Esophagus muscularis mucosa (tissue), 4 donors: ENCODE data around the gene KCNQ4. TPM values are rescaled to one million over a fixed set of nuclear protein-coding genes. Genes with fewer than 3 reads are reported as not detected.

ENCODE experiments used
- DNase-seq: peaks from one replicate; pipeline ENCODE4 v3.0.0-alpha.2; 2017; ENCODE audit errors: extremely low spot score
- H3K27ac ChIP-seq, 4 donors: fragments of 200-600 bp; sonication (generic); replicated peaks in 1 of 4; 1 replicate in 3 of 4; 2 replicates in 1 of 4; pipeline ENCODE4 v1.5.1; 2016 to 2019; ENCODE audit warnings: mild to moderate bottlenecking in 1 of 4
- H3K27me3 ChIP-seq, 4 donors: fragments of 200-600 bp; sonication (generic); one replicate each; pipeline versions ENCODE4 v1.5.1 to v1.6.0; 2016 to 2019
- H3K36me3 ChIP-seq, 4 donors: fragments of 200-600 bp; sonication (generic); one replicate each; pipeline ENCODE4 v1.5.1; 2016 to 2019
- H3K4me1 ChIP-seq, 4 donors: fragments of 200-600 bp; sonication (generic); one replicate each; pipeline ENCODE4 v1.5.1; 2016 to 2019
- H3K4me3 ChIP-seq, 4 donors: fragments of 200-600 bp; sonication (generic); 1 replicate in 2 of 4; 2 replicates in 2 of 4; pipeline ENCODE4 v1.5.1; 2016 to 2019; ENCODE audit warnings: mild to moderate bottlenecking in 4 of 4, moderate library complexity in 1 of 4
- H3K9me3 ChIP-seq, 4 donors: fragments of 200-600 bp; sonication (generic); 1 replicate in 3 of 4; 2 replicates in 1 of 4; pipeline ENCODE4 v1.5.1; 2016 to 2019
- EP300 ChIP-seq: sonication (generic); formaldehyde crosslinking; IDR thresholded peaks from one replicate; pipeline ENCODE4 v1.6.1; 2017; ENCODE audit warnings: antibody characterized with exemption
- POLR2A ChIP-seq: fragments of 450-650 bp; IDR thresholded peaks from one replicate; pipeline ENCODE4 v1.6.1; 2017; ENCODE audit warnings: antibody characterized with exemption, moderate library complexity, mild to moderate bottlenecking, low read depth
- POLR2AphosphoS5 ChIP-seq, 2 donors: sonication (generic); formaldehyde crosslinking; IDR thresholded peaks; one replicate each; pipeline ENCODE4 v1.6.1; 2017; ENCODE audit warnings: antibody characterized with exemption in 2 of 2
- WGBS: methylation state at CpG from one replicate; pipeline ENCODE4 v1.1.5; 2018; 5-methylcytosine and 5-hydroxymethylcytosine counted together
- intact Hi-C: fragments of 100-400 bp; cut with DNase I; formaldehyde crosslinking; loops from one replicate; pipeline ENCODE4 v1.15.1; 2023
- small RNA-seq, 3 donors: library from RNA; depleted of rRNA; stranded (forward); fragments of <200 nt; gene quantifications; one replicate each; pipeline ENCODE3, GENCODE V24; 2016
- total RNA-seq, 4 donors: library from RNA; depleted of rRNA; stranded (reverse); fragments of >200 nt; gene quantifications; one replicate each; pipeline versions ENCODE4 v1.1.0 to v1.2.1, GENCODE V29; 2016
- TF ChIP-seq, protein P1 (sequence below), 3 experiments: fragments of 200-600 bp in 2 of 3; fragments of 450-650 bp in 1 of 3; sonication (generic) in 2 of 3; IDR thresholded peaks; one replicate each; pipeline ENCODE4 v1.5.1; 2017 to 2019; ENCODE audit warnings: antibody characterized with exemption in 3 of 3, mild to moderate bottlenecking in 2 of 3, moderate library complexity in 1 of 3

KCNQ4 gene
- total RNA-seq, 4 donors from 2014 or later = 9.3 to 22.0 (median 17.1) TPM

- peaks cover 0 to 34% (median 9%) of the 10 kb centered on the region in 4 donors for H3K27me3 ChIP-seq
- no peak overlapping the region for H3K27ac ChIP-seq
- no peak overlapping the region for H3K4me3 ChIP-seq
- H3K4me1 ChIP-seq = peaks cover 6 to 10% (median 9%) of the 10 kb centered on the region in 4 donors
- TF ChIP-seq POLR2AphosphoS5 (IDR thresholded peaks at IDR 0.05) (no peak), POLR2A (no peak), EP300 (no peak)
- TF ChIP-seq, protein P1, sequence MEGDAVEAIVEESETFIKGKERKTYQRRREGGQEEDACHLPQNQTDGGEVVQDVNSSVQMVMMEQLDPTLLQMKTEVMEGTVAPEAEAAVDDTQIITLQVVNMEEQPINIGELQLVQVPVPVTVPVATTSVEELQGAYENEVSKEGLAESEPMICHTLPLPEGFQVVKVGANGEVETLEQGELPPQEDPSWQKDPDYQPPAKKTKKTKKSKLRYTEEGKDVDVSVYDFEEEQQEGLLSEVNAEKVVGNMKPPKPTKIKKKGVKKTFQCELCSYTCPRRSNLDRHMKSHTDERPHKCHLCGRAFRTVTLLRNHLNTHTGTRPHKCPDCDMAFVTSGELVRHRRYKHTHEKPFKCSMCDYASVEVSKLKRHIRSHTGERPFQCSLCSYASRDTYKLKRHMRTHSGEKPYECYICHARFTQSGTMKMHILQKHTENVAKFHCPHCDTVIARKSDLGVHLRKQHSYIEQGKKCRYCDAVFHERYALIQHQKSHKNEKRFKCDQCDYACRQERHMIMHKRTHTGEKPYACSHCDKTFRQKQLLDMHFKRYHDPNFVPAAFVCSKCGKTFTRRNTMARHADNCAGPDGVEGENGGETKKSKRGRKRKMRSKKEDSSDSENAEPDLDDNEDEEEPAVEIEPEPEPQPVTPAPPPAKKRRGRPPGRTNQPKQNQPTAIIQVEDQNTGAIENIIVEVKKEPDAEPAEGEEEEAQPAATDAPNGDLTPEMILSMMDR (IDR thresholded peaks at IDR 0.05) = no peak
- DNase-seq = no peak
- intact Hi-C loops = no loop called here
- 87% methylated on average over 6 of the region's 7 CpGs for WGBS
- H3K36me3 ChIP-seq = no peaks in the 10 kb centered on the region
- H3K9me3 ChIP-seq = no peaks in the 10 kb centered on the region
Observed at GRCh38 chr1:40886318-40887011, 102.9 kb downstream of the KCNQ4 start.

- H3K27me3 ChIP-seq = peaks cover 0 to 32% (median 9%) of the 10 kb centered on the region in 4 donors
- no peak for TF ChIP-seq POLR2A
- WGBS = 83% methylated on average over 1 of the region's 1 CpG
- no peak overlapping the region for H3K27ac ChIP-seq
- intact Hi-C loops = no loop called here
- H3K9me3 ChIP-seq = no peaks in the 10 kb centered on the region
- H3K4me3 ChIP-seq = no peak overlapping the region
- H3K36me3 ChIP-seq = no peaks in the 10 kb centered on the region
- no peak for DNase-seq
- H3K4me1 ChIP-seq = peaks cover 6 to 10% (median 9%) of the 10 kb centered on the region in 4 donors
Observed at GRCh38 chr1:40887012-40887378, 103.4 kb downstream of the KCNQ4 start.

DNA sequence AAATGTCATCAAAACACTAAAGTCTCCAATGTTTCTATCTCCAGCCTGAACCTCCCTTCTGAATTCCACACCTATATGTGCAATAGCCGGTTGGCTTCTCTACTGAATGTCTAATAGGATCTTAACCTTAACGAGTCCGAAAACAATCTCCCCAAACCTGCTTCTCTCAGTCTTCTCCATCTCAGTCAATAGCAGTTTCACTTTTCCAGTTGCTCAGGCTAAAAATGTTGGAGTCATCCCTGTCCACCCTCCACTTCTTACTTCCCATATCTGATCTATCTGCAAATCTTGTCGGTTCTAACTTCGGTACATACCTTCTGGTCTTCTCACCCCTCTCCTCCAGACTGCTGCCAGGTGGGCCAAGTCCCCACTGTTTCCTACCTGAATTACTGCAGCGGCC, 104.1 kb downstream of the KCNQ4 start:
- 96% methylated on average over 6 of the region's 6 CpGs for WGBS
- intact Hi-C loops = no loop called here
- no peaks in the 10 kb centered on the region for H3K9me3 ChIP-seq

More for the DNA sequence above, 104.1 kb downstream of the KCNQ4 start:
- H3K4me1 ChIP-seq = peaks cover 6 to 10% (median 9%) of the 10 kb centered on the region in 4 donors
- H3K36me3 ChIP-seq = no peaks in the 10 kb centered on the region
- H3K27me3 ChIP-seq = peaks cover 0 to 30% (median 9%) of the 10 kb centered on the region in 4 donors
- DNase-seq = no peak
- TF ChIP-seq, protein P1 (IDR thresholded peaks at IDR 0.05) = no peak
- TF ChIP-seq POLR2AphosphoS5 (IDR thresholded peaks at IDR 0.05) = no peak
- no peak for TF ChIP-seq EP300
- no peak for TF ChIP-seq POLR2A
- H3K4me3 ChIP-seq = no peak overlapping the region
- H3K27ac ChIP-seq = no peak overlapping the region

Small RNA genes within 50 kb of the gene (small RNA-seq; reads per million reads assigned to genes)
- gene MIR30C1 = 11.7 to 19.5 (median 16.9) reads per million in 3 donors
- 1,266 to 2,103 (median 1,908) reads per million in 3 donors for gene MIR30E
- gene RN7SL326P = 0 reads per million in 3 donors

Other genes with a start within 250 kb of the KCNQ4 start
- gene RIMS3, start 118.1 kb upstream of the KCNQ4 start, total RNA-seq = 10 to 100 TPM in 2 of 4 donors, 1 to 10 TPM in 2; 5.4 to 15.7 (median 9.2) TPM
- 10 to 100 TPM; 30.0 to 54.2 (median 46.6) TPM for gene NFYC, start 92.1 kb upstream of the KCNQ4 start, total RNA-seq
- gene CITED4, start 78.6 kb downstream of the KCNQ4 start, total RNA-seq = 10 to 100 TPM; 10.1 to 37.8 (median 18.5) TPM
- 10 to 100 TPM; 26.6 to 38.6 (median 32.7) TPM for gene CTPS1, start 195.9 kb downstream of the KCNQ4 start, total RNA-seq
- gene SLFNL1, start 237.9 kb downstream of the KCNQ4 start, total RNA-seq = under 1 TPM; 0.17 to 0.52 (median 0.47) TPM